HepG2 (cell line): ENCODE data around the gene COLQ. TPM values are rescaled to one million over a fixed set of nuclear protein-coding genes. Genes with fewer than 3 reads are reported as not detected.

Experiments
- ATAC-seq: fragments of 200-7000 bp; cut with Tn5 transposase; 3 replicates; pipeline ENCODE4 v1.9.1; 2020; ENCODE audit warnings: mild to moderate bottlenecking, moderate library complexity
- BruUV-seq: library from RNA; stranded (reverse); fragments of 400-500 nt; replicated peaks from 2 replicates; lab custom pipeline; 2021; lab: Mats Ljungman, UMichigan
- CTCF ChIA-PET: fragments of 300-600 bp; formaldehyde crosslinking; extraction: SDS; loops from one replicate; lab custom pipeline; 2021; ENCODE audit warnings: low total read pairs, inconsistent platforms, low intra/inter-chr PET ratio; lab: Yijun Ruan, JAX
- POLR2A ChIA-PET: fragments of 350-600 bp; sonication (Branson Sonifier 250); formaldehyde crosslinking; loops from one replicate; lab custom pipeline; 2020; ENCODE audit warnings: antibody characterized with exemption, inconsistent platforms; lab: Yijun Ruan, JAX
- DNase-seq: peaks from one replicate; pipeline ENCODE4 v3.0.0-alpha.2; 2015; ENCODE audit warnings: low spot score
- FAIRE-seq: peaks from 3 replicates; lab custom pipeline; 2011; peaks lifted over from hg19 to GRCh38; lab: Jason Lieb, UNC
- H2AFZ ChIP-seq: one replicate; pipeline ENCODE4 v1.6.1; 2011; ENCODE audit warnings: low read length, inconsistent platforms
- H3K27ac ChIP-seq: fragments of 300-600 bp; 3 replicates; pipeline ENCODE4 v1.8.0; 2011; ENCODE audit warnings: mixed run types, mild to moderate bottlenecking, mixed read lengths, low read length, inconsistent platforms; ENCODE audit not compliant: insufficient read depth; ENCODE audit errors: extremely low read length
- H3K27me3 ChIP-seq, 2 experiments: fragments of 200-600 bp in 1 of 2; 2 replicates in 1 of 2; 3 replicates in 1 of 2; pipeline versions ENCODE4 v1.6.0 to v1.8.0; 2011; ENCODE audit warnings: low read length in 2 of 2, mild to moderate bottlenecking in 2 of 2, moderate library complexity in 2 of 2, inconsistent platforms in 1 of 2; ENCODE audit not compliant: insufficient read depth in 2 of 2, control insufficient read depth in 1 of 2
- H3K36me3 ChIP-seq, 2 experiments: fragments of 200-600 bp in 1 of 2; replicated peaks in 1 of 2; 2 replicates in 1 of 2; 3 replicates in 1 of 2; pipeline versions ENCODE4 v1.5.1 to v1.8.0; 2011; ENCODE audit warnings: low read length in 2 of 2, inconsistent platforms in 1 of 2; ENCODE audit not compliant: insufficient read depth in 2 of 2, control insufficient read depth in 1 of 2
- H3K4me1 ChIP-seq: 2 replicates; pipeline ENCODE4 v1.5.1; 2012; ENCODE audit warnings: low read length, inconsistent platforms; ENCODE audit not compliant: insufficient read depth
- H3K4me2 ChIP-seq: 2 replicates; pipeline ENCODE4 v1.6.0; 2011; ENCODE audit warnings: low read depth, low read length, inconsistent platforms
- H3K4me3 ChIP-seq, 3 experiments: fragments of 200-600 bp in 1 of 3; sonication (generic), shearing (Covaris generic) in 1 of 3; replicated peaks in 1 of 3; 2 replicates each; pipeline ENCODE4 v1.5.1; 2011 to 2016; ENCODE audit warnings: low read length in 3 of 3, inconsistent platforms in 2 of 3, low read depth in 2 of 3, mild to moderate bottlenecking in 2 of 3, control low read depth in 1 of 3, mixed read lengths in 1 of 3; ENCODE audit not compliant: insufficient read depth in 1 of 3
- H3K79me2 ChIP-seq: one replicate; pipeline ENCODE4 v1.6.1; 2011; ENCODE audit warnings: low read length, inconsistent platforms; ENCODE audit not compliant: insufficient read depth
- H3K9ac ChIP-seq: 2 replicates; pipeline ENCODE4 v1.6.0; 2011; ENCODE audit warnings: mild to moderate bottlenecking, low read depth, low read length, inconsistent platforms; ENCODE audit not compliant: insufficient read depth
- H3K9me3 ChIP-seq: 2 replicates; pipeline ENCODE4 v1.5.1; 2012; ENCODE audit warnings: mild to moderate bottlenecking, low read length
- H4K20me1 ChIP-seq: 2 replicates; pipeline ENCODE4 v1.6.0; 2011; ENCODE audit warnings: inconsistent platforms, mild to moderate bottlenecking, low read length, moderate library complexity; ENCODE audit not compliant: insufficient read depth
- ZBTB21 ChIP-seq: sonication (generic); formaldehyde crosslinking; IDR thresholded peaks from 2 replicates; pipeline ENCODE4 v1.4.0; 2020; ENCODE audit warnings: missing genetic modification reagents
- ZKSCAN5 ChIP-seq: sonication (generic); formaldehyde crosslinking; IDR thresholded peaks from 2 replicates; pipeline ENCODE4 v1.5.1; 2020; ENCODE audit warnings: mild to moderate bottlenecking, missing genetic modification reagents
- ZNF674 ChIP-seq: sonication (generic); formaldehyde crosslinking; IDR thresholded peaks from 2 replicates; pipeline ENCODE4 v1.5.0; 2020; ENCODE audit warnings: low read depth, mild to moderate bottlenecking, missing genetic modification reagents
- WGBS: methylation state at CpG from one replicate; pipeline ENCODE4 v1.1.6; 2017; ENCODE audit warnings: low lambda C conversion rate; 5-methylcytosine and 5-hydroxymethylcytosine counted together
- in situ Hi-C: cut with HindIII; loops from 2 replicates; pipeline ENCODE4 v1.10.0; 2017; ENCODE audit warnings: low pct_unique_long_range_greater_than_20kb; ENCODE audit not compliant: extremely low pct_ligation_motif_present
- intact Hi-C: fragments of 100-400 bp; cut with micrococcal nuclease; formaldehyde crosslinking; loops from one replicate; pipeline ENCODE4 v1.10.0; 2022; ENCODE audit not compliant: unreplicated experiment
- polyA plus RNA-seq, 8 experiments: library from polyadenylated mRNA; depleted of rRNA in 3 of 8; stranded (reverse) in 7 of 8; unstranded in 1 of 8; fragments of >200 nt; fragmentation: Illumina TruSeq in 4 of 8; extraction: Trizol in 4 of 8; gene quantifications; 2 replicates each; pipeline versions ENCODE4 v1.2.1 to v1.2.3, GENCODE V29; 2011 to 2016; ENCODE audit warnings: low read depth in 4 of 8, missing spikeins in 1 of 8, mixed read lengths in 1 of 8; ENCODE audit not compliant: insufficient read depth in 1 of 8
- total RNA-seq, 5 experiments: library from RNA; depleted of rRNA; stranded (reverse); fragments of >200 nt; fragmentation: Illumina TruSeq; extraction: Trizol; gene quantifications; 2 replicates each; pipeline ENCODE4 v1.2.3, GENCODE V29; 2016; ENCODE audit warnings: low read depth in 1 of 5
- TF ChIP-seq, protein P1 (sequence below): sonication (generic); formaldehyde crosslinking; IDR thresholded peaks from 2 replicates; pipeline ENCODE4 v1.5.0; 2020; ENCODE audit warnings: missing genetic modification reagents, mild to moderate bottlenecking, borderline replicate concordance
- TF ChIP-seq, protein P2 (sequence below): IDR thresholded peaks from 2 replicates; pipeline ENCODE4 v1.6.1; 2018; ENCODE audit warnings: missing genetic modification reagents
- TF ChIP-seq, protein P3 (sequence below): sonication (generic); formaldehyde crosslinking; IDR thresholded peaks from 2 replicates; pipeline ENCODE4 v1.5.0; 2020; ENCODE audit warnings: missing genetic modification reagents, mild to moderate bottlenecking, borderline replicate concordance
- TF ChIP-seq, protein P4 (sequence below): sonication (generic); formaldehyde crosslinking; IDR thresholded peaks from 2 replicates; pipeline ENCODE4 v1.5.1; 2020; ENCODE audit warnings: mild to moderate bottlenecking, missing genetic modification reagents, borderline replicate concordance

The COLQ gene
- total and polyA plus RNA-seq, 2 of the 13 experiments (the other 11 are each of a cell fraction or from before 2014, with no cell fraction given) = 0.31 to 0.46 TPM

DNA sequence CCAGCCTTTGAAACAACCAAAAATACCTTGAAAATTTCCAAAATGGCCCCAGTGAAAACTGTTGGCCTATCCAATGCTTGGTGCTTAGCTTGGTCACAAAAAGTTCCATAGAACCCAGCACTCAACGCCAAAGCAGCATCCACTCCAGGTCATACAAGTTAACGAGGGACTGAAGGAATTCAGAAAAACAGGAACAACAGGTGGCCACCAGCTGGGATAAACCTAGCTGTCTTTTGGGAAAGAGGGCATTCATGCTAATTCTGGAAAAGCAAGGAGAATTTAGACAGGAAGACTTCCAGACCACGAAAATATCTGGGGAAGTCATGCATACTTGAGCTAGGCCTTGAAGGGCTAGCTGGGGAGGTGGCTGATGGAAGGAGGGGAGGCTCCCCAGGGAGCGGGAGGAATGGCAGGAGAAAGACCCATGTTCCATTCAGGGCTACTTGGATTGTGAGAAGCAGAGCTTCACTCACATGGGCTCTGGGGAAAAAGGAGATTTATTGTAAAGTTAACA, 28.6 kb downstream of the COLQ start:
- ATAC-seq (no peak), FAIRE-seq (no peak), DNase-seq (no peak)
- Histone ChIP-seq H3K79me2 (no peaks in the 10 kb centered on the region), H3K27me3 (0 out of 5 replicates have a peak, but pooled peaks cover 0 to 2% of the 10 kb centered on the region in 2 experiments), H3K4me3 (no peak overlapping the region), H3K4me1 (peaks cover 25% of the 10 kb centered on the region), H3K36me3 (no peaks in the 10 kb centered on the region), H3K9ac (no peak overlapping the region), H3K27ac (no peak overlapping the region), H4K20me1 (no peaks in the 10 kb centered on the region), H2AFZ (no peak overlapping the region), H3K4me2 (no peak overlapping the region), H3K9me3 (no peaks in the 10 kb centered on the region)
- intact Hi-C loops (no loop called here), in situ Hi-C loops (no loop called here)
- BruUV-seq = no TSS peak
- ChIA-PET POLR2A (no interaction called here), CTCF (no interaction called here)
- TF ChIP-seq, protein P1, sequence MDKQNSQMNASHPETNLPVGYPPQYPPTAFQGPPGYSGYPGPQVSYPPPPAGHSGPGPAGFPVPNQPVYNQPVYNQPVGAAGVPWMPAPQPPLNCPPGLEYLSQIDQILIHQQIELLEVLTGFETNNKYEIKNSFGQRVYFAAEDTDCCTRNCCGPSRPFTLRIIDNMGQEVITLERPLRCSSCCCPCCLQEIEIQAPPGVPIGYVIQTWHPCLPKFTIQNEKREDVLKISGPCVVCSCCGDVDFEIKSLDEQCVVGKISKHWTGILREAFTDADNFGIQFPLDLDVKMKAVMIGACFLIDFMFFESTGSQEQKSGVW (CRISPR knock-in tag) = no peak
- TF ChIP-seq, protein P2, sequence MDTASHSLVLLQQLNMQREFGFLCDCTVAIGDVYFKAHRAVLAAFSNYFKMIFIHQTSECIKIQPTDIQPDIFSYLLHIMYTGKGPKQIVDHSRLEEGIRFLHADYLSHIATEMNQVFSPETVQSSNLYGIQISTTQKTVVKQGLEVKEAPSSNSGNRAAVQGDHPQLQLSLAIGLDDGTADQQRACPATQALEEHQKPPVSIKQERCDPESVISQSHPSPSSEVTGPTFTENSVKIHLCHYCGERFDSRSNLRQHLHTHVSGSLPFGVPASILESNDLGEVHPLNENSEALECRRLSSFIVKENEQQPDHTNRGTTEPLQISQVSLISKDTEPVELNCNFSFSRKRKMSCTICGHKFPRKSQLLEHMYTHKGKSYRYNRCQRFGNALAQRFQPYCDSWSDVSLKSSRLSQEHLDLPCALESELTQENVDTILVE (CRISPR knock-in tag) = no peak
- TF ChIP-seq ZBTB21 (CRISPR knock-in tag) (no peak), ZKSCAN5 (CRISPR knock-in tag) (no peak), ZNF674 (no peak)
- TF ChIP-seq, protein P3, sequence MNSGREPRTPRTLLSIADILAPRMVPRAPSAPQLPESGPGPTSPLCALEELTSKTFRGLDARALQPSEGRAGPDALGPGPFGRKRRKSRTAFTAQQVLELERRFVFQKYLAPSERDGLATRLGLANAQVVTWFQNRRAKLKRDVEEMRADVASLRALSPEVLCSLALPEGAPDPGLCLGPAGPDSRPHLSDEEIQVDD (CRISPR knock-in tag) = no peak
- TF ChIP-seq, protein P4, sequence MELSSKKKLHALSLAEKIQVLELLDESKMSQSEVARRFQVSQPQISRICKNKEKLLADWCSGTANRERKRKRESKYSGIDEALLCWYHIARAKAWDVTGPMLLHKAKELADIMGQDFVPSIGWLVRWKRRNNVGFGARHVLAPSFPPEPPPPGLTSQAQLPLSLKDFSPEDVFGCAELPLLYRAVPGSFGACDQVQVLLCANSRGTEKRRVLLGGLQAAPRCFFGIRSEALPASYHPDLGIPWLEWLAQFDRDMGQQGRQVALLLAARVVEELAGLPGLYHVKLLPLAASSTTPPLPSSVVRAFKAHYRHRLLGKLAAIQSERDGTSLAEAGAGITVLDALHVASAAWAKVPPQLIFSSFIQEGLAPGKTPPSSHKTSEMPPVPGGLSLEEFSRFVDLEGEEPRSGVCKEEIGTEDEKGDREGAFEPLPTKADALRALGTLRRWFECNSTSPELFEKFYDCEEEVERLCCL = no peak
- WGBS = 57% methylated on average over 4 of the region's 4 CpGs
